Pancreas (tissue), 10 donors: Measurements from ENCODE around the gene FOXL3. TPM values are rescaled to one million over a fixed set of nuclear protein-coding genes. Genes with fewer than 3 reads are reported as not detected.

Source experiments
- ATAC-seq, 4 donors: fragments of 200-7000 bp; cut with Tn5 transposase; one replicate each; pipeline versions ENCODE4 v1.8.0 to v1.9.1; 2020; ENCODE audit warnings: mild to moderate bottlenecking in 4 of 4, moderate library complexity in 4 of 4
- DNase-seq, 6 donors: peaks; one replicate each; pipeline ENCODE4 v3.0.0-alpha.2; 2020
- FAIRE-seq: peaks from 2 replicates; lab custom pipeline; 2012; peaks lifted over from hg19 to GRCh38; lab: Jason Lieb, UNC
- H3K27ac ChIP-seq, 4 donors: fragments of 200-600 bp; sonication (generic); 1 replicate in 3 of 4; 2 replicates in 1 of 4; pipeline versions ENCODE4 v1.5.0 to v1.8.0; 2020
- H3K27me3 ChIP-seq, 4 donors: fragments of 200-600 bp; one replicate each; pipeline ENCODE4 v1.8.0; 2021
- H3K36me3 ChIP-seq, 3 donors: fragments of 200-600 bp; sonication (generic) in 1 of 3; one replicate each; pipeline versions ENCODE4 v1.5.0 to v1.8.0; 2020 to 2021
- H3K4me1 ChIP-seq, 3 donors: fragments of 200-600 bp; one replicate each; pipeline ENCODE4 v1.8.0; 2021
- H3K4me3 ChIP-seq, 4 donors: fragments of 200-600 bp; sonication (generic) in 2 of 4; one replicate each; pipeline versions ENCODE4 v1.5.0 to v1.8.0; 2020 to 2021
- H3K9me3 ChIP-seq, 4 donors: fragments of 200-600 bp; one replicate each; pipeline ENCODE4 v1.8.0; 2021
- CTCF ChIP-seq, 4 donors: fragments of 200-600 bp; sonication (generic) in 3 of 4; IDR thresholded peaks; one replicate each; pipeline versions ENCODE4 v1.5.0 to v1.8.0; 2021; ENCODE audit warnings: antibody characterized with exemption in 4 of 4
- WGBS, 2 donors: extraction: QIAGEN DNeasy Blood & Tissue Kit; methylation state at CpG; one replicate each; pipeline ENCODE4 v1.1.7; 2013; 5-methylcytosine and 5-hydroxymethylcytosine counted together
- intact Hi-C, 3 donors: fragments of 100-400 bp; cut with DNase I; formaldehyde crosslinking; loops; one replicate each; pipeline versions ENCODE4 v1.11.1 to v1.14.2; 2022
- polyA plus RNA-seq, 2 donors: library from polyadenylated mRNA; stranded (reverse); fragments of 200-250 nt; gene quantifications; one replicate each; pipeline ENCODE4 v1.2.3, GENCODE V29; 2013
- total RNA-seq, 6 donors: library from RNA; stranded (reverse); fragmentation: NEBNext Ultra II Directional in 4 of 6; extraction: Animal tissue kit (Norgen Biotek cat#: 25700) in 4 of 6; gene quantifications; one replicate each; pipeline versions ENCODE4 v1.2.1 to v1.2.4, GENCODE V29; 2021 to 2023
- donor health status: healthy with polysubstance abuse.
- donor health status: DM: no; HTN: no; CAD: no; lungs with moderate emphysema.
- donor health status: DM: no; HTN: no; CAD: no.
- donor health status: control.
- donor health status: control.
- donor health status: Bipolar disorder and iron deficiency.
- donor health status: DM: yes; HTN: yes; CAD: no.
- donor health status: DM: no; HTN: no; CAD: no.
- donor health status: DM: no; HTN: no; CAD: no.
- donor health status: DM: yes; HTN: yes; CAD: no.

The FOXL3 gene
- total and polyA plus RNA-seq, 8 donors: not detected

DNA sequence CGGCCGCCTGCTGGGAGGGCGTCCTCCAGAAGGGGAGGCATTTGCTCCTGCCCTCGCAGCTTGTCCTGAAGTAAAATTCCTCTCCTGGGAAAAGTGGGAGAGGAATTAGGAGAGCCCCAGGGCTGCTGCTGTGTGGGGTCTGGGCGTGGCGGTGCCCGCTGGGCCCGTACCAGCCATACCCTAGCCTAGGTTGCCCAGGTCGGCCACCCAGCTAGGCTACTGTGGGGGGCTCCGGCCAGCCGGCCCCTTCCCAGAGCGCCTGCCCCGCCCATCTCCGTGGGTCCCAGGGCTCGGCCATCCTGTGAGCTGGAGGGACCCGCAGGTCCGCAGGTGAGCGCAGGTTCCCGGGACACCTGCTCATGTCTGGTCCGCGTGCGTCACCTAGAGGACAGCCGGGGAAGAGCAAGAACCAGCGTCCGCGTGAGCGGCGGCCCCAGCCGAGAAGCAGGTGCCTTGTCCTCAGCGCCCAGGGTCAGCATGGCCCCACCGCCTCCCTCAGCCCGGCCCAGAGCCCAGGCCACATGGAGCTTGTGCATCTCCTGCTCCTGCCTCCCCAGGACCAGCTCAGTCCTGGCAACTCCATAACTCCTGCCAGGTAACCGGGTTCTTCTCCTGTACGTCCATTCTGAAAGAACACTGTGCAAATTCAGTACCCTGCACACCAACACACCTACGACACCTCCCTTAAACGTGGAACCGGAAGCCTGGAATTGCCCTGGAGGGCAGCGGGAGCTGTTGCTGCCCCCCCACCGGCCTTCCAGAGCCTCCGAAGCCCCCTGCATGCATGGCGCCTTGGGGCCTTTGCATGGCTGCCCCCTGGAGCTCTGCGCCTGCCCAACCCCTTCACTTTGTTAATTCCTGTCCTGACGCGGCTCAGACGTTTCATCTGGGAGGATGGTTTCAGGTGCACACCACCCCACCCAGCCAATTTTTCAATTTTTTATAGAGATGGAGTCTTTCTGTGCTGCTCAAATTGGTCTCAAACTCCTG lies 22.8 kb upstream of the FOXL3 start:
- H3K27me3 ChIP-seq: no peaks in the 10 kb centered on the region
- H3K36me3 ChIP-seq: no peaks in the 10 kb centered on the region
- no peaks in the 10 kb centered on the region for H3K4me1 ChIP-seq
- no peak overlapping the region for H3K4me3 ChIP-seq
- no peak for FAIRE-seq
- ATAC-seq: peak; percentile 52 to 82 (median 78)
- intact Hi-C loops: no loop called here
- 70 to 77% methylated on average over 45 of the region's 45 CpGs for whole genome bisulfite sequencing, 2 donors
- H3K27ac ChIP-seq: no peak overlapping the region
- peak; percentile 39 to 93 (median 70) for DNase-seq
- TF ChIP-seq CTCF (IDR thresholded peaks at IDR 0.05): peak in 3 of 4 donors; percentile 18 to 54 (median 35)
- H3K9me3 ChIP-seq: no peaks in the 10 kb centered on the region

GRCh38 chr7:268991-269390 lies 21.0 kb upstream of the FOXL3 start:
- Histone ChIP-seq H3K27me3 (no peaks in the 10 kb centered on the region), H3K27ac (no peak overlapping the region), H3K36me3 (no peaks in the 10 kb centered on the region), H3K4me1 (no peaks in the 10 kb centered on the region), H3K9me3 (no peaks in the 10 kb centered on the region), H3K4me3 (no peak overlapping the region)
- no peak for TF ChIP-seq CTCF (IDR thresholded peaks at IDR 0.05)
- FAIRE-seq (no peak), DNase-seq (peak in 1 of 6 donors; percentile 43), ATAC-seq (no peak)
- intact Hi-C loops: no loop called here
- 81 to 91% methylated on average over 12 of the region's 12 CpGs for WGBS, 2 donors

DNA sequence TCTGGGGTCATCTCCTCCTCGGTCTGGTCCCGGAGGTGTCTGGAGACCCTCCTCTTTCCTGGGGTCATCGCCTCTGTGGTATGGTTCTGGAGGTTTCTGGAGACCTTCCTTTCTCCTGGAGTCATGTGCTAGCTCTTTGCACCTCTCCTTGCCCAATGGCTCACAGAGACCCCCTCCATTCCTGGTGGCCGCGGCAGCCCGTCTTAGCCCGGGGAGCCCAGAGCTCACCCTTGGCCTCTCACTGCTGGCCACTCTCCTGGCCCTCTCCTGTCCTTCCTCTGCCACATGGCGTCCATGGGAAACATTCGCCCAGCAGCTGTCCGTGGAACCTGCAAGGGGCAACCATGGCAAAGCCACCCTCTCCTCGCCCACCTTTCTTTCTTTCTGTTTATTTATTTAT lies 20.2 kb upstream of the FOXL3 start:
- Histone ChIP-seq H3K4me1 (no peaks in the 10 kb centered on the region), H3K27ac (no peak overlapping the region), H3K9me3 (no peaks in the 10 kb centered on the region), H3K4me3 (no peak overlapping the region), H3K27me3 (no peaks in the 10 kb centered on the region), H3K36me3 (no peaks in the 10 kb centered on the region)
- intact Hi-C loops: no loop called here
- DNase-seq: no peak
- ATAC-seq: no peak
- TF ChIP-seq CTCF (IDR thresholded peaks at IDR 0.05): no peak
- WGBS, 2 donors: 78 to 81% methylated on average over 11 of the region's 11 CpGs
- no peak for FAIRE-seq

GRCh38 chr7:270351-270983 lies 19.5 kb upstream of the FOXL3 start:
- DNase-seq: peak in 3 of 6 donors; percentile 32 to 65 (median 56)
- no peak for TF ChIP-seq CTCF (IDR thresholded peaks at IDR 0.05)

More at GRCh38 chr7:270351-270983, 19.5 kb upstream of the FOXL3 start:
- WGBS, 2 donors: 56 to 58% methylated on average over 11 of the region's 11 CpGs
- no peaks in the 10 kb centered on the region for H3K9me3 ChIP-seq
- H3K27me3 ChIP-seq: no peaks in the 10 kb centered on the region
- intact Hi-C loops: no loop called here
- H3K4me1 ChIP-seq: no peaks in the 10 kb centered on the region
- FAIRE-seq (no peak), ATAC-seq (peak in 2 of 4 donors; percentile 24 to 27)
- H3K4me3 ChIP-seq: no peak overlapping the region
- no peak overlapping the region for H3K27ac ChIP-seq
- H3K36me3 ChIP-seq: no peaks in the 10 kb centered on the region
